Esophagus muscularis mucosa (tissue), 4 donors: Measurements from ENCODE around the gene RABIF.
"Not testable (repeated sequence)": the region's sequence is repeated elsewhere in the genome, so short reads cannot be mapped to it uniquely, and the experiment has no call there.

Experiments
- CTCF ChIP-seq, 3 experiments: fragments of 200-600 bp in 2 of 3; fragments of 450-650 bp in 1 of 3; sonication (generic) in 2 of 3; IDR thresholded peaks; one replicate each; pipeline ENCODE4 v1.5.1; 2017 to 2019; ENCODE audit warnings: antibody characterized with exemption in 3 of 3, mild to moderate bottlenecking in 2 of 3, moderate library complexity in 1 of 3
- EP300 ChIP-seq: sonication (generic); formaldehyde crosslinking; IDR thresholded peaks from one replicate; pipeline ENCODE4 v1.6.1; 2017; ENCODE audit warnings: antibody characterized with exemption
- POLR2A ChIP-seq: fragments of 450-650 bp; IDR thresholded peaks from one replicate; pipeline ENCODE4 v1.6.1; 2017; ENCODE audit warnings: antibody characterized with exemption, moderate library complexity, mild to moderate bottlenecking, low read depth
- POLR2AphosphoS5 ChIP-seq, 2 donors: sonication (generic); formaldehyde crosslinking; IDR thresholded peaks; one replicate each; pipeline ENCODE4 v1.6.1; 2017; ENCODE audit warnings: antibody characterized with exemption in 2 of 2

- TF ChIP-seq CTCF (IDR thresholded peaks at IDR 0.05); POLR2AphosphoS5 (IDR thresholded peaks at IDR 0.05); POLR2A; EP300: not testable (repeated sequence)
These were observed 47.5 kb upstream of the RABIF start for GRCh38 chr1:202936409-202936808.
